Stimulated activated naive B cell treated with anti-CD40 and anti-IgM and Interleukin-4, amounts not matched to agents 10 μg/mL and 1 μg/mL and 100 μg/mL, for 72 hours (primary cell): ENCODE results near the gene RALGAPA1.

Source experiments
- ATAC-seq, 2 donors: fragments of 150-1000 bp; cut with Tn5 transposase; replicated peaks; 2 replicates each; pipeline ENCODE4 v1.10.0; 2021; ENCODE audit warnings: moderate library complexity in 1 of 2
- DNase-seq: peaks from one replicate; pipeline ENCODE4 v3.0.0; 2021
- H3K27ac Mint-ChIP-seq: one replicate; pipeline ENCODE4 v1.8.0; 2022; ENCODE audit warnings: mild to moderate bottlenecking, mixed read lengths
- H3K27me3 Mint-ChIP-seq, 2 donors: one replicate each; pipeline ENCODE4 v1.8.0; 2022; ENCODE audit warnings: mixed read lengths in 2 of 2
- H3K36me3 Mint-ChIP-seq, 2 donors: one replicate each; pipeline ENCODE4 v1.8.0; 2022; ENCODE audit warnings: mixed read lengths in 2 of 2, mild to moderate bottlenecking in 1 of 2
- H3K4me1 Mint-ChIP-seq, 2 donors: one replicate each; pipeline ENCODE4 v1.8.0; 2022; ENCODE audit warnings: mixed read lengths in 2 of 2, mild to moderate bottlenecking in 1 of 2
- H3K4me3 Mint-ChIP-seq, 2 donors: one replicate each; pipeline ENCODE4 v1.8.0; 2022; ENCODE audit warnings: mild to moderate bottlenecking in 2 of 2, mixed read lengths in 2 of 2, moderate library complexity in 1 of 2
- H3K9me3 Mint-ChIP-seq, 2 donors: one replicate each; pipeline ENCODE4 v1.8.0; 2022; ENCODE audit warnings: mixed read lengths in 2 of 2, mild to moderate bottlenecking in 1 of 2

RALGAPA1 gene

GRCh38 chr14:35715079-35715478 is 94.0 kb downstream of the RALGAPA1 start:
- Mint-ChIP-seq H3K4me3 (no peak overlapping the region), H3K27ac (no peak overlapping the region), H3K36me3 (peaks cover 33 to 51% of the 10 kb centered on the region in 2 donors), H3K4me1 (no peaks in the 10 kb centered on the region), H3K27me3 (no peaks in the 10 kb centered on the region), H3K9me3 (no peaks in the 10 kb centered on the region)
- DNase-seq, result no peak
- no peak for ATAC-seq

- Mint-ChIP-seq H3K27me3 (no peaks in the 10 kb centered on the region), H3K4me1 (no peaks in the 10 kb centered on the region), H3K4me3 (no peak overlapping the region), H3K9me3 (no peaks in the 10 kb centered on the region), H3K27ac (no peak overlapping the region), H3K36me3 (peaks cover 42 to 60% of the 10 kb centered on the region in 2 donors)
- DNase-seq, result no peak
- no peak for ATAC-seq
These were observed 96.6 kb downstream of the RALGAPA1 start for GRCh38 chr14:35712466-35712865.

- ATAC-seq (no peak), DNase-seq (no peak)
- Mint-ChIP-seq H3K4me1 (no peaks in the 10 kb centered on the region), H3K4me3 (no peak overlapping the region), H3K36me3 (peaks cover 43 to 63% of the 10 kb centered on the region in 2 donors), H3K27ac (no peak overlapping the region), H3K9me3 (no peaks in the 10 kb centered on the region), H3K27me3 (no peaks in the 10 kb centered on the region)
These were observed 101.0 kb downstream of the RALGAPA1 start for GRCh38 chr14:35708062-35708461.

GRCh38 chr14:35705636-35706035 is 103.5 kb downstream of the RALGAPA1 start:
- Mint-ChIP-seq H3K27ac (no peak overlapping the region), H3K36me3 (peaks cover 31 to 45% of the 10 kb centered on the region in 2 donors), H3K4me3 (no peak overlapping the region), H3K27me3 (no peaks in the 10 kb centered on the region), H3K4me1 (no peaks in the 10 kb centered on the region), H3K9me3 (no peaks in the 10 kb centered on the region)
- ATAC-seq (no peak), DNase-seq (no peak)

GRCh38 chr14:35704793-35705493 is 104.2 kb downstream of the RALGAPA1 start:
- ATAC-seq, result no peak
- Mint-ChIP-seq H3K36me3 (peaks cover 30 to 38% of the 10 kb centered on the region in 2 donors), H3K4me3 (no peak overlapping the region), H3K4me1 (no peaks in the 10 kb centered on the region), H3K27ac (no peak overlapping the region), H3K9me3 (no peaks in the 10 kb centered on the region), H3K27me3 (no peaks in the 10 kb centered on the region)
- DNase-seq, result no peak

GRCh38 chr14:35701531-35701930 is 107.6 kb downstream of the RALGAPA1 start:
- Mint-ChIP-seq H3K27ac (no peak overlapping the region), H3K36me3 (peaks cover 13 to 18% of the 10 kb centered on the region in 2 donors), H3K4me1 (no peaks in the 10 kb centered on the region), H3K4me3 (no peak overlapping the region), H3K27me3 (no peaks in the 10 kb centered on the region), H3K9me3 (no peaks in the 10 kb centered on the region)
- ATAC-seq, result no peak
- DNase-seq, result no peak

- Mint-ChIP-seq H3K4me3 (no peak overlapping the region), H3K36me3 (peaks cover 3 to 7% of the 10 kb centered on the region in 2 donors), H3K9me3 (no peaks in the 10 kb centered on the region), H3K4me1 (no peaks in the 10 kb centered on the region), H3K27me3 (no peaks in the 10 kb centered on the region), H3K27ac (no peak overlapping the region)
- ATAC-seq (no peak), DNase-seq (no peak)
These were observed 109.2 kb downstream of the RALGAPA1 start for GRCh38 chr14:35699791-35700444.

GRCh38 chr14:35696575-35696974 is 112.5 kb downstream of the RALGAPA1 start:
- Mint-ChIP-seq H3K4me1 (no peaks in the 10 kb centered on the region), H3K9me3 (no peaks in the 10 kb centered on the region), H3K27ac (no peak overlapping the region), H3K36me3 (peaks cover 3 to 4% of the 10 kb centered on the region in 2 donors), H3K4me3 (no peak overlapping the region), H3K27me3 (no peaks in the 10 kb centered on the region)
- ATAC-seq, result no peak
- DNase-seq, result no peak

GRCh38 chr14:35696119-35696518 is 113.0 kb downstream of the RALGAPA1 start:
- H3K9me3 Mint-ChIP-seq, result no peaks in the 10 kb centered on the region
- no peaks in the 10 kb centered on the region for H3K4me1 Mint-ChIP-seq
- DNase-seq (no peak), ATAC-seq (no peak)
- peaks cover 3 to 4% of the 10 kb centered on the region in 2 donors for H3K36me3 Mint-ChIP-seq
- H3K27me3 Mint-ChIP-seq, result no peaks in the 10 kb centered on the region
- H3K27ac Mint-ChIP-seq, result no peak overlapping the region
- H3K4me3 Mint-ChIP-seq, result no peak overlapping the region

GRCh38 chr14:35695647-35696046 is 113.4 kb downstream of the RALGAPA1 start:
- H3K4me3 Mint-ChIP-seq, result no peak overlapping the region
- peaks cover 3 to 4% of the 10 kb centered on the region in 2 donors for H3K36me3 Mint-ChIP-seq
- no peaks in the 10 kb centered on the region for H3K9me3 Mint-ChIP-seq
- no peaks in the 10 kb centered on the region for H3K27me3 Mint-ChIP-seq
- H3K4me1 Mint-ChIP-seq, result no peaks in the 10 kb centered on the region
- no peak overlapping the region for H3K27ac Mint-ChIP-seq
- DNase-seq (no peak), ATAC-seq (no peak)

- Mint-ChIP-seq H3K36me3 (peaks cover 2 to 4% of the 10 kb centered on the region in 2 donors), H3K9me3 (no peaks in the 10 kb centered on the region), H3K27me3 (no peaks in the 10 kb centered on the region), H3K27ac (no peak overlapping the region), H3K4me3 (no peak overlapping the region), H3K4me1 (no peaks in the 10 kb centered on the region)
- DNase-seq, result no peak
- ATAC-seq, result no peak
These were observed 114.0 kb downstream of the RALGAPA1 start for GRCh38 chr14:35695072-35695471.

GRCh38 chr14:35689000-35689460 is 120.1 kb downstream of the RALGAPA1 start:
- peaks cover 6 to 10% of the 10 kb centered on the region in 2 donors for H3K4me1 Mint-ChIP-seq
- no peaks in the 10 kb centered on the region for H3K9me3 Mint-ChIP-seq
- H3K27ac Mint-ChIP-seq, result no peak overlapping the region
- H3K27me3 Mint-ChIP-seq, result no peaks in the 10 kb centered on the region
- no peak overlapping the region for H3K4me3 Mint-ChIP-seq
- ATAC-seq, result no peak
- H3K36me3 Mint-ChIP-seq, result peaks cover 6 to 15% of the 10 kb centered on the region in 2 donors
- DNase-seq, result no peak

GRCh38 chr14:35688126-35688826 is 120.8 kb downstream of the RALGAPA1 start:
- H3K27ac Mint-ChIP-seq, result no peak overlapping the region
- H3K4me1 Mint-ChIP-seq, result peaks cover 6 to 10% of the 10 kb centered on the region in 2 donors
- no peak for DNase-seq

GRCh38 chr14:35687335-35687939 is 121.7 kb downstream of the RALGAPA1 start:
- peaks cover 6 to 10% of the 10 kb centered on the region in 2 donors for H3K4me1 Mint-ChIP-seq
- H3K27me3 Mint-ChIP-seq, result no peaks in the 10 kb centered on the region
- DNase-seq (peak; percentile 11), ATAC-seq (peak in 1 of 2 donors; percentile 59)
- no peaks in the 10 kb centered on the region for H3K9me3 Mint-ChIP-seq
- H3K36me3 Mint-ChIP-seq, result peaks cover 8 to 19% of the 10 kb centered on the region in 2 donors
- H3K4me3 Mint-ChIP-seq, result no peak overlapping the region
- H3K27ac Mint-ChIP-seq, result no peak overlapping the region

More at GRCh38 chr14:35688126-35688826, 120.8 kb downstream of the RALGAPA1 start:
- H3K27me3 Mint-ChIP-seq, result no peaks in the 10 kb centered on the region
- H3K4me3 Mint-ChIP-seq, result no peak overlapping the region
- peaks cover 8 to 19% of the 10 kb centered on the region in 2 donors for H3K36me3 Mint-ChIP-seq
- no peaks in the 10 kb centered on the region for H3K9me3 Mint-ChIP-seq
- no peak for ATAC-seq
